ENCODE results near the gene EMC7. TPM values are rescaled to one million over a fixed set of nuclear protein-coding genes. Genes with fewer than 3 reads are reported as not detected.

EMC7 gene
- total and polyA plus RNA-seq, 2 experiments from 2014 or later, result 18.3 to 55.1 TPM

DNA sequence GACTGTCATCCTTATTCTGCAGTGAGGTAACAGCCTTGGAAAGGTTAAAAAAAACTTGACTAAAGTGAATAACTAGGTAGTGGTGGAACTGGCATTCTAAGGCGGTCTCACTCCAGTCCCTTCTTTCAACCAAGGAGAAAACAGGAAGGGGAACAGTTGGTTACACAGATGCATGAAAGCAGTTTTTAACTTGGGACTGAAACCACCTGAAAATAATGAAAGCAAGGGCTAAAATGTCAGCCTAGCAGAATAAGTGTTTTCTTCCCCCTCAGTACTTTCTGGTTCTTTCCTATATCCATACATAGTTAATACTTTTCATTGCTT is 61.9 kb downstream of the EMC7 start:
- TF ChIP-seq, protein P1, sequence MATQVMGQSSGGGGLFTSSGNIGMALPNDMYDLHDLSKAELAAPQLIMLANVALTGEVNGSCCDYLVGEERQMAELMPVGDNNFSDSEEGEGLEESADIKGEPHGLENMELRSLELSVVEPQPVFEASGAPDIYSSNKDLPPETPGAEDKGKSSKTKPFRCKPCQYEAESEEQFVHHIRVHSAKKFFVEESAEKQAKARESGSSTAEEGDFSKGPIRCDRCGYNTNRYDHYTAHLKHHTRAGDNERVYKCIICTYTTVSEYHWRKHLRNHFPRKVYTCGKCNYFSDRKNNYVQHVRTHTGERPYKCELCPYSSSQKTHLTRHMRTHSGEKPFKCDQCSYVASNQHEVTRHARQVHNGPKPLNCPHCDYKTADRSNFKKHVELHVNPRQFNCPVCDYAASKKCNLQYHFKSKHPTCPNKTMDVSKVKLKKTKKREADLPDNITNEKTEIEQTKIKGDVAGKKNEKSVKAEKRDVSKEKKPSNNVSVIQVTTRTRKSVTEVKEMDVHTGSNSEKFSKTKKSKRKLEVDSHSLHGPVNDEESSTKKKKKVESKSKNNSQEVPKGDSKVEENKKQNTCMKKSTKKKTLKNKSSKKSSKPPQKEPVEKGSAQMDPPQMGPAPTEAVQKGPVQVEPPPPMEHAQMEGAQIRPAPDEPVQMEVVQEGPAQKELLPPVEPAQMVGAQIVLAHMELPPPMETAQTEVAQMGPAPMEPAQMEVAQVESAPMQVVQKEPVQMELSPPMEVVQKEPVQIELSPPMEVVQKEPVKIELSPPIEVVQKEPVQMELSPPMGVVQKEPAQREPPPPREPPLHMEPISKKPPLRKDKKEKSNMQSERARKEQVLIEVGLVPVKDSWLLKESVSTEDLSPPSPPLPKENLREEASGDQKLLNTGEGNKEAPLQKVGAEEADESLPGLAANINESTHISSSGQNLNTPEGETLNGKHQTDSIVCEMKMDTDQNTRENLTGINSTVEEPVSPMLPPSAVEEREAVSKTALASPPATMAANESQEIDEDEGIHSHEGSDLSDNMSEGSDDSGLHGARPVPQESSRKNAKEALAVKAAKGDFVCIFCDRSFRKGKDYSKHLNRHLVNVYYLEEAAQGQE (IDR thresholded peaks at IDR 0.05; ENCODE audit: unreplicated experiment), result no peak
- TF ChIP-seq EZH2 (IDR thresholded peaks at IDR 0.05; ENCODE audit: low read depth, unreplicated experiment), result no peak
- TF ChIP-seq, protein P2, sequence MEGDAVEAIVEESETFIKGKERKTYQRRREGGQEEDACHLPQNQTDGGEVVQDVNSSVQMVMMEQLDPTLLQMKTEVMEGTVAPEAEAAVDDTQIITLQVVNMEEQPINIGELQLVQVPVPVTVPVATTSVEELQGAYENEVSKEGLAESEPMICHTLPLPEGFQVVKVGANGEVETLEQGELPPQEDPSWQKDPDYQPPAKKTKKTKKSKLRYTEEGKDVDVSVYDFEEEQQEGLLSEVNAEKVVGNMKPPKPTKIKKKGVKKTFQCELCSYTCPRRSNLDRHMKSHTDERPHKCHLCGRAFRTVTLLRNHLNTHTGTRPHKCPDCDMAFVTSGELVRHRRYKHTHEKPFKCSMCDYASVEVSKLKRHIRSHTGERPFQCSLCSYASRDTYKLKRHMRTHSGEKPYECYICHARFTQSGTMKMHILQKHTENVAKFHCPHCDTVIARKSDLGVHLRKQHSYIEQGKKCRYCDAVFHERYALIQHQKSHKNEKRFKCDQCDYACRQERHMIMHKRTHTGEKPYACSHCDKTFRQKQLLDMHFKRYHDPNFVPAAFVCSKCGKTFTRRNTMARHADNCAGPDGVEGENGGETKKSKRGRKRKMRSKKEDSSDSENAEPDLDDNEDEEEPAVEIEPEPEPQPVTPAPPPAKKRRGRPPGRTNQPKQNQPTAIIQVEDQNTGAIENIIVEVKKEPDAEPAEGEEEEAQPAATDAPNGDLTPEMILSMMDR (conservative IDR thresholded peaks at IDR 0.05; ENCODE audit: low read depth in 2 of 2), result no peak
- TF ChIP-seq, protein P3, sequence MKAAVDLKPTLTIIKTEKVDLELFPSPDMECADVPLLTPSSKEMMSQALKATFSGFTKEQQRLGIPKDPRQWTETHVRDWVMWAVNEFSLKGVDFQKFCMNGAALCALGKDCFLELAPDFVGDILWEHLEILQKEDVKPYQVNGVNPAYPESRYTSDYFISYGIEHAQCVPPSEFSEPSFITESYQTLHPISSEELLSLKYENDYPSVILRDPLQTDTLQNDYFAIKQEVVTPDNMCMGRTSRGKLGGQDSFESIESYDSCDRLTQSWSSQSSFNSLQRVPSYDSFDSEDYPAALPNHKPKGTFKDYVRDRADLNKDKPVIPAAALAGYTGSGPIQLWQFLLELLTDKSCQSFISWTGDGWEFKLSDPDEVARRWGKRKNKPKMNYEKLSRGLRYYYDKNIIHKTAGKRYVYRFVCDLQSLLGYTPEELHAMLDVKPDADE (IDR thresholded peaks at IDR 0.05), result no peak
- TF ChIP-seq ZNF114 (CRISPR knock-in tag; IDR thresholded peaks at IDR 0.05), result no peak
- TF ChIP-seq, protein P4, sequence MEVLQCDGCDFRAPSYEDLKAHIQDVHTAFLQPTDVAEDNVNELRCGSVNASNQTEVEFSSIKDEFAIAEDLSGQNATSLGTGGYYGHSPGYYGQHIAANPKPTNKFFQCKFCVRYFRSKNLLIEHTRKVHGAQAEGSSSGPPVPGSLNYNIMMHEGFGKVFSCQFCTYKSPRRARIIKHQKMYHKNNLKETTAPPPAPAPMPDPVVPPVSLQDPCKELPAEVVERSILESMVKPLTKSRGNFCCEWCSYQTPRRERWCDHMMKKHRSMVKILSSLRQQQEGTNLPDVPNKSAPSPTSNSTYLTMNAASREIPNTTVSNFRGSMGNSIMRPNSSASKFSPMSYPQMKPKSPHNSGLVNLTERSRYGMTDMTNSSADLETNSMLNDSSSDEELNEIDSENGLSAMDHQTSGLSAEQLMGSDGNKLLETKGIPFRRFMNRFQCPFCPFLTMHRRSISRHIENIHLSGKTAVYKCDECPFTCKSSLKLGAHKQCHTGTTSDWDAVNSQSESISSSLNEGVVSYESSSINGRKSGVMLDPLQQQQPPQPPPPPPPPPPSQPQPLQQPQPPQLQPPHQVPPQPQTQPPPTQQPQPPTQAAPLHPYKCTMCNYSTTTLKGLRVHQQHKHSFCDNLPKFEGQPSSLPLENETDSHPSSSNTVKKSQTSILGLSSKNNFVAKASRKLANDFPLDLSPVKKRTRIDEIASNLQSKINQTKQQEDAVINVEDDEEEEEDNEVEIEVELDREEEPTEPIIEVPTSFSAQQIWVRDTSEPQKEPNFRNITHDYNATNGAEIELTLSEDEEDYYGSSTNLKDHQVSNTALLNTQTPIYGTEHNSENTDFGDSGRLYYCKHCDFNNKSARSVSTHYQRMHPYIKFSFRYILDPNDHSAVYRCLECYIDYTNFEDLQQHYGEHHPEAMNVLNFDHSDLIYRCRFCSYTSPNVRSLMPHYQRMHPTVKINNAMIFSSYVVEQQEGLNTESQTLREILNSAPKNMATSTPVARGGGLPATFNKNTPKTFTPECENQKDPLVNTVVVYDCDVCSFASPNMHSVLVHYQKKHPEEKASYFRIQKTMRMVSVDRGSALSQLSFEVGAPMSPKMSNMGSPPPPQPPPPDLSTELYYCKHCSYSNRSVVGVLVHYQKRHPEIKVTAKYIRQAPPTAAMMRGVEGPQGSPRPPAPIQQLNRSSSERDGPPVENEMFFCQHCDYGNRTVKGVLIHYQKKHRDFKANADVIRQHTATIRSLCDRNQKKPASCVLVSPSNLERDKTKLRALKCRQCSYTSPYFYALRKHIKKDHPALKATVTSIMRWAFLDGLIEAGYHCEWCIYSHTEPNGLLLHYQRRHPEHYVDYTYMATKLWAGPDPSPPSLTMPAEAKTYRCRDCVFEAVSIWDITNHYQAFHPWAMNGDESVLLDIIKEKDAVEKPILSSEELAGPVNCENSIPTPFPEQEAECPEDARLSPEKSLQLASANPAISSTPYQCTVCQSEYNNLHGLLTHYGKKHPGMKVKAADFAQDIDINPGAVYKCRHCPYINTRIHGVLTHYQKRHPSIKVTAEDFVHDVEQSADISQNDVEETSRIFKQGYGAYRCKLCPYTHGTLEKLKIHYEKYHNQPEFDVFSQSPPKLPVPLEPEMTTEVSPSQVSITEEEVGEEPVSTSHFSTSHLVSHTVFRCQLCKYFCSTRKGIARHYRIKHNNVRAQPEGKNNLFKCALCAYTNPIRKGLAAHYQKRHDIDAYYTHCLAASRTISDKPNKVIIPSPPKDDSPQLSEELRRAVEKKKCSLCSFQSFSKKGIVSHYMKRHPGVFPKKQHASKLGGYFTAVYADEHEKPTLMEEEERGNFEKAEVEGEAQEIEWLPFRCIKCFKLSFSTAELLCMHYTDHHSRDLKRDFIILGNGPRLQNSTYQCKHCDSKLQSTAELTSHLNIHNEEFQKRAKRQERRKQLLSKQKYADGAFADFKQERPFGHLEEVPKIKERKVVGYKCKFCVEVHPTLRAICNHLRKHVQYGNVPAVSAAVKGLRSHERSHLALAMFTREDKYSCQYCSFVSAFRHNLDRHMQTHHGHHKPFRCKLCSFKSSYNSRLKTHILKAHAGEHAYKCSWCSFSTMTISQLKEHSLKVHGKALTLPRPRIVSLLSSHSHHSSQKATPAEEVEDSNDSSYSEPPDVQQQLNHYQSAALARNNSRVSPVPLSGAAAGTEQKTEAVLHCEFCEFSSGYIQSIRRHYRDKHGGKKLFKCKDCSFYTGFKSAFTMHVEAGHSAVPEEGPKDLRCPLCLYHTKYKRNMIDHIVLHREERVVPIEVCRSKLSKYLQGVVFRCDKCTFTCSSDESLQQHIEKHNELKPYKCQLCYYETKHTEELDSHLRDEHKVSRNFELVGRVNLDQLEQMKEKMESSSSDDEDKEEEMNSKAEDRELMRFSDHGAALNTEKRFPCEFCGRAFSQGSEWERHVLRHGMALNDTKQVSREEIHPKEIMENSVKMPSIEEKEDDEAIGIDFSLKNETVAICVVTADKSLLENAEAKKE (CRISPR knock-in tag; IDR thresholded peaks at IDR 0.05), result no peak
- TF ChIP-seq STAT1 (IDR thresholded peaks at IDR 0.05; ENCODE audit: unreplicated experiment), result no peak
- TF ChIP-seq CREB1 (CRISPR knock-in tag; IDR thresholded peaks at IDR 0.05; ENCODE audit: low read depth), result no peak
- no peak for TF ChIP-seq EZH2phosphoT487 (IDR thresholded peaks at IDR 0.05; ENCODE audit: unreplicated experiment)
- TF ChIP-seq JUNB (IDR thresholded peaks at IDR 0.05; ENCODE audit: unreplicated experiment), result no peak
- TF ChIP-seq POLR2AphosphoS5 (IDR thresholded peaks at IDR 0.05; ENCODE audit: low read depth), result no peak
- no peak for TF ChIP-seq NANOG (IDR thresholded peaks at IDR 0.05; ENCODE audit: borderline replicate concordance)
- TF ChIP-seq ZNF331 (CRISPR knock-in tag; IDR thresholded peaks at IDR 0.05; ENCODE audit: low read depth), result no peak
- Histone ChIP-seq H3K79me2 (replicated peaks; ENCODE audit: insufficient read depth) (peaks cover 6% of the 10 kb centered on the region), H3K4me3 (peak overlapping the region; percentile 90), H3K36me3 (ENCODE audit: insufficient read depth) (no peaks in the 10 kb centered on the region), H4K20me1 (replicated peaks; ENCODE audit: insufficient read depth) (0 out of 2 replicates have a peak, but pooled peaks cover 3% of the 10 kb centered on the region), H3K4me2 (peak overlapping the region; percentile 82), H3K4me1 (ENCODE audit: insufficient read depth) (peaks cover 9% of the 10 kb centered on the region), H3K27ac (ENCODE audit: low read depth) (no peak overlapping the region), H3F3A (replicated peaks; ENCODE audit: low read depth) (no peaks in the 10 kb centered on the region), H3K9me2 (ENCODE audit: insufficient read depth) (no peaks in the 10 kb centered on the region), H3K27me3 (ENCODE audit: insufficient read depth) (peaks cover 45% of the 10 kb centered on the region), H2AFZ (no peak overlapping the region)
- H3K27ac Mint-ChIP-seq, result no peak overlapping the region
- ATAC-seq (no peak), DNase-seq (ENCODE audit: low spot score) (no peak)
- no peaks in the 10 kb centered on the region for H3K36me3 Mint-ChIP-seq (ENCODE audit: low read depth)
- H3K4me1 Mint-ChIP-seq, result peaks cover 12% of the 10 kb centered on the region
- H3K4me3 Mint-ChIP-seq, result peak overlapping the region; percentile 70; the same call in 2 of the 3 replicates
- no peaks in the 10 kb centered on the region for H3K9me3 Mint-ChIP-seq
- H3K27me3 Mint-ChIP-seq (ENCODE audit: insufficient read depth, low read depth, poor library complexity), result peaks cover 29% of the 10 kb centered on the region
